H1 (cell line): ENCODE measurements around the gene BNIP2. TPM values are rescaled to one million over a fixed set of nuclear protein-coding genes. Genes with fewer than 3 reads are reported as not detected.

Source experiments
- EGR1 ChIP-seq: IDR thresholded peaks from 2 replicates; pipeline ENCODE4 v1.6.1; 2011; ENCODE audit warnings: low read depth, low read length, borderline replicate concordance
- RFX5 ChIP-seq: IDR thresholded peaks from 2 replicates; pipeline ENCODE4 v1.6.1; 2011; ENCODE audit warnings: low read depth, low read length, improper control_type of control experiment, borderline replicate concordance
- polyA plus RNA-seq, 7 experiments: library from polyadenylated mRNA; depleted of rRNA in 3 of 7; stranded (reverse) in 5 of 7; unstranded in 2 of 7; fragments of >200 nt in 5 of 7; fragments of 200-250 nt in 2 of 7; gene quantifications; 1 replicate in 5 of 7; 2 replicates in 1 of 7; 4 replicates in 1 of 7; pipeline versions ENCODE4 v1.2.1 to v1.2.3, GENCODE V29; 2011 to 2013; ENCODE audit warnings: missing spikeins in 2 of 7, mixed read lengths in 2 of 7
- total RNA-seq: library from RNA; stranded (reverse); fragmentation: NEBNext Ultra II Directional; extraction: Animal tissue kit (Norgen Biotek cat#: 25700); gene quantifications from 2 replicates; pipeline ENCODE4 v1.2.1, GENCODE V29; 2021

BNIP2 gene
- total and polyA plus RNA-seq, 2 of the 8 experiments (the other 6 are each of a cell fraction or from before 2014, with no cell fraction given) = 11.8 to 40.6 TPM

GRCh38 chr15:59721411-59721810 is 32.3 kb upstream of the BNIP2 start (continued):
- TF ChIP-seq RFX5 (no peak), EGR1 (no peak)
